Measurements from ENCODE around the gene UTY. TPM values are rescaled to one million over a fixed set of nuclear protein-coding genes. Genes with fewer than 3 reads are reported as not detected.

UTY gene
- total RNA-seq, 1 donor from 2014 or later: 29.2 TPM

GRCh38 chrY:13398876-13399275, 81.0 kb downstream of the UTY start:
- Histone ChIP-seq H3K4me3 (ENCODE audit: low read depth, low read length) (no peak overlapping the region), H3K27me3 (ENCODE audit: control insufficient read depth, insufficient read depth, low read length) (no peaks in the 10 kb centered on the region), H3K36me3 (ENCODE audit: control insufficient read depth, insufficient read depth, low read length) (no peaks in the 10 kb centered on the region)
- DNase-seq (ENCODE audit: low read depth): no peak
- TF ChIP-seq CTCF (IDR thresholded peaks at IDR 0.05; ENCODE audit: insufficient read depth, low read length, severe bottlenecking): no peak
- FAIRE-seq: no peak

GRCh38 chrY:13381110-13381683, 98.6 kb downstream of the UTY start:
- DNase-seq (ENCODE audit: low read depth): no peak
- Histone ChIP-seq H3K36me3 (ENCODE audit: control insufficient read depth, insufficient read depth, low read length) (no peaks in the 10 kb centered on the region), H3K27me3 (ENCODE audit: control insufficient read depth, insufficient read depth, low read length) (no peaks in the 10 kb centered on the region), H3K4me3 (ENCODE audit: low read depth, low read length) (no peak overlapping the region)
- no peak for FAIRE-seq
- TF ChIP-seq CTCF (IDR thresholded peaks at IDR 0.05; ENCODE audit: insufficient read depth, low read length, severe bottlenecking): no peak

DNA sequence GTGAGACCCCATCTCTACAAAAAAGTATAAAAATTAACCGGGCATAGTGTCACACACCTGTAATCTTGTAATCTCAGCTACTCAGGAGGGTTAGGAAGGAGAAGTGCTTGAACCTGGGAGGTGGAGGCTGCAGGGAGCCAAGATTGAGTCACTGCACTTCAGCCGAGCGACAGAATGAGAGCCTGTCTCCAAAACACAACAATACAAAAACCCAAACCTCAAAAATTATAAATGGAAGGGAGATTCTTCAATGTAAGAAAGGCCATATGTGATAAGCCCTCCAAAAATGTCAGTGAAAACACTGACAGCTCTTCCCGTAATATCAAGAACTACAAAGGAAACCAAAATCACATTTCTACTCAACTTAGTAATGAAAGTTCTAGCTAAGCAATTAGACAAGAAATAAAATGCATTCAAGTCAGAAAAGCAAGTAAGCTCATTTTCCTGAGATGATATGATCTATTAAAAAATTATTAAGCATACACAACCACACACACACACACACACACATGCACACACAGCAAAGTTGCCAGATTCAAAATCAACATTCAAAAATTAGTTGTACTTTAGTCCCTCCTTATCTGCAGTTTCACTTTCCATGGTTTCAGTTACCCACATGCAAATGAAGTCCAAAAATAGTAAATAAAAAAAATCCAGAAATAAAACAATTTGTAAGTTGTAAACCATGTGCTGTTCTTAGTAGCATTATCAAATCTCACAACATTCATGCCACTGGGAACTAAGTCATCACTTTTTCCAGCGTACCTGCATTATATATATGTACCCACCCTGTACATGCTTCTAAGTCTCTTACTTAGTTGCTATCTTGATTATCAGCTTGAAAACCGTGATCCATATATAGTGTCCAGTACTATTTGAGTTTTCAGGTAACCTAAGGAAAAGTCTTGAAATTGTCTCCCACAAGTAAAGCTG, 108.7 kb downstream of the UTY start:
- FAIRE-seq (no peak), DNase-seq (ENCODE audit: low read depth) (no peak)
- H3K27me3 ChIP-seq (ENCODE audit: control insufficient read depth, insufficient read depth, low read length): no peaks in the 10 kb centered on the region
- peaks cover 1% of the 10 kb centered on the region for H3K36me3 ChIP-seq (ENCODE audit: control insufficient read depth, insufficient read depth, low read length)
- TF ChIP-seq CTCF (IDR thresholded peaks at IDR 0.05; ENCODE audit: insufficient read depth, low read length, severe bottlenecking): no peak
- H3K4me3 ChIP-seq (ENCODE audit: low read depth, low read length): no peak overlapping the region

- Histone ChIP-seq H3K27me3 (ENCODE audit: control insufficient read depth, insufficient read depth, low read length) (no peaks in the 10 kb centered on the region), H3K36me3 (ENCODE audit: control insufficient read depth, insufficient read depth, low read length) (peaks cover 1% of the 10 kb centered on the region), H3K4me3 (ENCODE audit: low read depth, low read length) (no peak overlapping the region)
- FAIRE-seq: no peak
- TF ChIP-seq CTCF (IDR thresholded peaks at IDR 0.05; ENCODE audit: insufficient read depth, low read length, severe bottlenecking): no peak
- no peak for DNase-seq (ENCODE audit: low read depth)
Measured at GRCh38 chrY:13370245-13370644, 109.6 kb downstream of the UTY start.

- H3K27me3 ChIP-seq (ENCODE audit: control insufficient read depth, insufficient read depth, low read length): no peaks in the 10 kb centered on the region
- TF ChIP-seq CTCF (IDR thresholded peaks at IDR 0.05; ENCODE audit: insufficient read depth, low read length, severe bottlenecking): no peak
- H3K36me3 ChIP-seq (ENCODE audit: control insufficient read depth, insufficient read depth, low read length): peaks cover 1% of the 10 kb centered on the region
- H3K4me3 ChIP-seq (ENCODE audit: low read depth, low read length): no peak overlapping the region
- FAIRE-seq (no peak), DNase-seq (ENCODE audit: low read depth) (no peak)
Measured at GRCh38 chrY:13368513-13368845, 111.4 kb downstream of the UTY start.

Measured in bronchial epithelial cell (primary cell).